ENCODE data around the gene TBC1D20.
A peak's percentile ranks its signal among the peaks of the same experiment; 100 is the strongest.

- TF ChIP-seq, protein P1, sequence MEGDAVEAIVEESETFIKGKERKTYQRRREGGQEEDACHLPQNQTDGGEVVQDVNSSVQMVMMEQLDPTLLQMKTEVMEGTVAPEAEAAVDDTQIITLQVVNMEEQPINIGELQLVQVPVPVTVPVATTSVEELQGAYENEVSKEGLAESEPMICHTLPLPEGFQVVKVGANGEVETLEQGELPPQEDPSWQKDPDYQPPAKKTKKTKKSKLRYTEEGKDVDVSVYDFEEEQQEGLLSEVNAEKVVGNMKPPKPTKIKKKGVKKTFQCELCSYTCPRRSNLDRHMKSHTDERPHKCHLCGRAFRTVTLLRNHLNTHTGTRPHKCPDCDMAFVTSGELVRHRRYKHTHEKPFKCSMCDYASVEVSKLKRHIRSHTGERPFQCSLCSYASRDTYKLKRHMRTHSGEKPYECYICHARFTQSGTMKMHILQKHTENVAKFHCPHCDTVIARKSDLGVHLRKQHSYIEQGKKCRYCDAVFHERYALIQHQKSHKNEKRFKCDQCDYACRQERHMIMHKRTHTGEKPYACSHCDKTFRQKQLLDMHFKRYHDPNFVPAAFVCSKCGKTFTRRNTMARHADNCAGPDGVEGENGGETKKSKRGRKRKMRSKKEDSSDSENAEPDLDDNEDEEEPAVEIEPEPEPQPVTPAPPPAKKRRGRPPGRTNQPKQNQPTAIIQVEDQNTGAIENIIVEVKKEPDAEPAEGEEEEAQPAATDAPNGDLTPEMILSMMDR (IDR thresholded peaks at IDR 0.05; ENCODE audit: low read depth, low read length) = peak; percentile 76
- no peak for TF ChIP-seq EZH2phosphoT487 (IDR thresholded peaks at IDR 0.05; ENCODE audit: low read depth)
These were observed 16.7 kb upstream of the TBC1D20 start for GRCh38 chr20:478949-479429.
